Activated CD4-positive, alpha-beta T cell treated with anti-CD3 and anti-CD28 coated beads, Interleukin-2, amount 10 ng/mL, durations not matched to agents 24 days and 14 days (primary cell): ENCODE data around the gene GPC3. TPM values are rescaled to one million over a fixed set of nuclear protein-coding genes. Genes with fewer than 3 reads are reported as not detected.
"Not testable (repeated sequence)": the region's sequence is repeated elsewhere in the genome, so short reads cannot be mapped to it uniquely, and the experiment has no call there.

Source experiments
- DNase-seq: peaks from one replicate; pipeline ENCODE4 v3.0.0; 2022
- H3K27ac Mint-ChIP-seq: one replicate; pipeline ENCODE4 v1.8.0; 2022; ENCODE audit warnings: mild to moderate bottlenecking, mixed read lengths
- H3K27me3 Mint-ChIP-seq: one replicate; pipeline ENCODE4 v1.8.0; 2022; ENCODE audit warnings: mixed read lengths
- H3K36me3 Mint-ChIP-seq: one replicate; pipeline ENCODE4 v1.8.0; 2022; ENCODE audit warnings: low read depth, mild to moderate bottlenecking, mixed read lengths
- H3K4me1 Mint-ChIP-seq: one replicate; pipeline ENCODE4 v1.8.0; 2021; ENCODE audit warnings: mixed read lengths
- H3K4me3 Mint-ChIP-seq: one replicate; pipeline ENCODE4 v1.8.0; 2022; ENCODE audit warnings: mild to moderate bottlenecking, moderate library complexity, mixed read lengths
- H3K9me3 Mint-ChIP-seq: one replicate; pipeline ENCODE4 v1.8.0; 2021; ENCODE audit warnings: mixed read lengths
- intact Hi-C: fragments of 100-400 bp; cut with micrococcal nuclease; formaldehyde crosslinking; loops from one replicate; pipeline ENCODE4 v1.15.1; 2023
- total RNA-seq: library from RNA; stranded (reverse); gene quantifications from 2 replicates; pipeline ENCODE4 v1.2.3, GENCODE V29; 2022

Gene GPC3
- total RNA-seq, 1 donor from 2014 or later = 0.21 TPM

DNA sequence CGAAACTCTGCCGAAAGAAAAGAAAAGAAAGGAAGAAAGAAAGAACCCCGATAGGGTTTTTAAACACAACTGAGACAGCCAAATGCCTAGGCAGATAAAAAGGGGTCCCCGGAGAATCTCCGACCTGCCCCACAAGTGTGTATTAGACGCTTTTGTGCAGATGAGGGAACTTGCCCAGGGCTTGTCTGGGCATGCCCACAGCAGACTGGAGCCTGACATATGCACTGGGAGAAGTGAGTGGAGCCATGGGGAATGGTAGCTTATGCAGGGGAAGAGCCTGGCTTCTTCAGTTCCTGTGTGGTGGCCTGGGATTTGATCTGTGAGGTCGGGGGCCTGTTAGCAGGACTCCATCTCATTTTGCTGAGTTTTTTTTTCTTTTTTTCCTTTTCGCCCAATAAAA lies 199.0 kb downstream of the GPC3 start:
- Mint-ChIP-seq H3K27me3 (no peaks in the 10 kb centered on the region), H3K4me3 (no peak overlapping the region), H3K4me1 (no peaks in the 10 kb centered on the region), H3K36me3 (no peaks in the 10 kb centered on the region), H3K27ac (no peak overlapping the region), H3K9me3 (no peaks in the 10 kb centered on the region)
- DNase-seq = no peak
- intact Hi-C loops = no loop called here

DNA sequence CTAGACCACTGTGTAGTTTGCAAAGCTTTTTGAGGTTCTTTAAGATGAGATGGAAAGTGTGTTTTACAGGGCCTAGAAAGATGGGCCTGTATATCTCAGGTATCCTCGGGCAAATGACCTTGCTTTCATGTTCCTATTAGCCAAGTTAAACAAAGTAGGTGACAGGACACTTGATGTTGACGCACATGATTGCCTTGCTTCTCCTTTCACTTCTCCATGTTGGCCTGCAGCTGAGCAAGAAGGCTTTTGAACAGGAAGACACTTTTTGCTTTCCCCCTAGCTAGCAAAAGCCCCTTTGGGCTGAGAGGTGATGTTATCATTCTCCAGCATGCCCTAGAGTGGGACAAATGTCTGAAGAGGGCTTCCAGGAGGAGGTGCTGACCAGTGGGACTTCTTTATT lies 202.1 kb downstream of the GPC3 start:
- Mint-ChIP-seq H3K4me3 (no peak overlapping the region), H3K9me3 (no peaks in the 10 kb centered on the region), H3K27me3 (no peaks in the 10 kb centered on the region), H3K36me3 (no peaks in the 10 kb centered on the region), H3K27ac (no peak overlapping the region), H3K4me1 (no peaks in the 10 kb centered on the region)
- intact Hi-C loops = no loop called here
- no peak for DNase-seq

DNA sequence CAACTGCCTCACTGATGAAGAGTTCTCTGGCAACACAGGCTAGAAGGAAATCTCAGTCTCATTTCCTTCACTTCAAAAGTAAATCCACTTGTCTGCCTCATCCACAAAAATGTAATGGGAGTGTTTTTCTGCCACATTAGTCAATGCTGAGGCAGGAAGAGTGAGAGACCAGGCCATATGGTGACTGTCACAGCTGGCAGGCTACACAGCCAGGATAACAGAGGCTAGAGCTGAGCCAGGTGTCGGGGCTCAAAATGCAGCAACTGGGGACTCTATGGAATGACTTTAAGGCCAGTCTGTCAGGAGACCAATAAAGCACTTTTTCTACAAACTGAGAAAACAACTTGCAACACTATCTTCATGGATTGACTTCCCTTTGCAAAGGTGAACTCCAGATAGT lies 204.2 kb downstream of the GPC3 start:
- Mint-ChIP-seq H3K4me3 (no peak overlapping the region), H3K36me3 (no peaks in the 10 kb centered on the region), H3K27ac (no peak overlapping the region), H3K9me3 (no peaks in the 10 kb centered on the region), H3K4me1 (no peaks in the 10 kb centered on the region), H3K27me3 (no peaks in the 10 kb centered on the region)
- intact Hi-C loops = no loop called here
- DNase-seq = no peak

DNA sequence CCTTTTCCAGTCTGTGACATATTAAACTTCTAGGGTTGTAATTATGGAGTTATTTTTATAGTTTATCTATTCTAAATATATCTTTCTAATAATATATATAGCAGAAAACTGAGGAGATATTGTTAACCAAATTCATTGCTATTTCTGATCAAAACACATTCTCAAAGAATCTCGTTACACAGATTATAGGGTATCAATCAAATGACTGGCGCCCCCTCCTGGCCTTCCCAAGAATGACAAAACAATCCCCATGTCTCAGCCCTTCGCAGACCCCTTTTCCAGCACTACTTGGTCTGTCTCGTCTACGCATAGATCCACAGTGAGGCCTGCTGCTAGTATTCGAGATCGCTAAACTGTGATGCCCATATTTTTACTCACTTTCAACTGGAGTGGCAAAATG lies 209.3 kb downstream of the GPC3 start:
- Mint-ChIP-seq H3K36me3 (no peaks in the 10 kb centered on the region), H3K4me3 (no peak overlapping the region), H3K9me3 (no peaks in the 10 kb centered on the region), H3K27ac (no peak overlapping the region), H3K27me3 (no peaks in the 10 kb centered on the region), H3K4me1 (no peaks in the 10 kb centered on the region)
- DNase-seq = peak; percentile 70
- intact Hi-C loops = no loop called here

DNA sequence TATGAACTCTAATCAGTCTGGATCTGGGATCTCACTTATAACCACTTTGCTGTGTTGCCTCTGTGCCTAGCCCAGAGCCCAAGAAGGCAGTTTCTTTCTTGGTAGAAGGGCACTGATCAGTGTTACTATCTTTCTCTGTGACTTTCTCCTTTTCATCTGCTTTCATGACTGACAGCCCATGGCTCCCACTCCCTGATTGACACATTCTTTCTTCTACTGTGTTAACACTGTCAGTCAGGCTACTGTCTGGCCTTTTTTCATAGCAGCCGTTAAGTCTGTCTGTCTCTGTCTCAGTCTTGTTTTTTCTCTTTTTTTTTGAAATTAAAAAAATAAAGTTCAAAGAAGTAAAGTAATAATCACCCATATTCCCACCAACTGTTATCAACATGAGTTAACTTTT lies 210.6 kb downstream of the GPC3 start:
- H3K4me1 Mint-ChIP-seq = no peaks in the 10 kb centered on the region
- H3K27me3 Mint-ChIP-seq = no peaks in the 10 kb centered on the region
- no peak overlapping the region for H3K27ac Mint-ChIP-seq
- no peak overlapping the region for H3K4me3 Mint-ChIP-seq
- H3K36me3 Mint-ChIP-seq = no peaks in the 10 kb centered on the region
- DNase-seq = no peak
- intact Hi-C loops = no loop called here
- H3K9me3 Mint-ChIP-seq = no peaks in the 10 kb centered on the region

DNA sequence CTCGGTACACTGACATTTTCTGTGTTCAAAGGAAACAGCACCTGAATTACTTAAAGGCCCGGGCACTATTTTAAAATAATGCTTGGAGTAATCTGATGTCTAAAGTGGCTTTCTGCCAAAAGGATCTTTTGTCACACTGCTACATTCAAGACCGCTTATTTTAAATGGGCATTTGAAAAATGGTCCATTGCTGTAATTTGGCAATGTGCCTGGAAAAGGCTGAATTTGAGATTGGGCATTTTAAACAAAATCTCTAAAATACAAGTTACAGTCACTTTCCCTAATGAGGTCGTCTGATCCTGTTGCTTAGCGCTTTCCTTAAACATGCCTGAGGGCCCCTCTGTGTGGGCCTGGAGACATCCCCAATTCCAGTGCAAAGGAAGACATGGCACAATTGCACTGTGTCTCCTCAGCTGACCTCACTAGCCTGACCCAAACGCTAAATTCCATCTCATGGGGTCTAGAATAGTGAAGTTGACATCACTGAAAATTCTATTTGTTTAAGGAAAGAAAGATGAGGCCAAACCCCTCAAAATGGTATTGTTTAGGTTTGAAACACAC lies 214.2 kb downstream of the GPC3 start:
- H3K9me3 Mint-ChIP-seq = no peaks in the 10 kb centered on the region
- no peak overlapping the region for H3K27ac Mint-ChIP-seq
- no peak for DNase-seq
- no peak overlapping the region for H3K4me3 Mint-ChIP-seq
- no peaks in the 10 kb centered on the region for H3K4me1 Mint-ChIP-seq
- no peaks in the 10 kb centered on the region for H3K27me3 Mint-ChIP-seq
- intact Hi-C loops = no loop called here
- H3K36me3 Mint-ChIP-seq = no peaks in the 10 kb centered on the region

DNA sequence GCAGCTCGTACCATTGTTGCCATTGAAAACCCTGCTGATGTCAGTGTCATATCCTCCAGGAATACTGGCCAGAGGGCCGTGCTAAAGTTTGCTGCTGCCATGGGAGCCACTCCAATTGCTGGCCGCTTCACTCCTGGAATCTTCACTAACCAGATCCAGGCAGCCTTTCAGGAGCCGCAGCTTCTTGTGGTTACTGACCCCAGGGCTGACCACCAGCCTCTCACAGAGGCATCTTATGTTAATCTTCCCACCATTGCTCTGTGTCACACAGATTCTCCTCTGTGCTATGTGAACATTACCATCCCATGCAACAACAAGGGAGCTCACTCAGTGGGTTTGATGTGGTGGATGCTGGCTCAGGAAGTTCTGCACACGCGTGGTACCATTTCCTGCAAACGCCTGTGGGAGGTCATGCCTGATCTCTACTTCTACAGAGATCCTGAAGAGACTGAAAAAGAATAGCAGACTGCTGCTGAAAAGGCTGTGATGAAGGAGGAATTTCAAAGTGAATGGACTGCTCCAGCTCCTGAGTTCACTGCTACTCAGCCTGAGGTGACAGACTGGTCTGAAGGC lies 222.3 kb downstream of the GPC3 start:
- H3K27me3 Mint-ChIP-seq, H3K9me3 Mint-ChIP-seq, H3K4me3 Mint-ChIP-seq, H3K27ac Mint-ChIP-seq, H3K36me3 Mint-ChIP-seq, H3K4me1 Mint-ChIP-seq, intact Hi-C loops: not testable (repeated sequence)
- DNase-seq = peak; percentile 55

- Mint-ChIP-seq H3K27ac (no peak overlapping the region), H3K27me3 (no peaks in the 10 kb centered on the region), H3K4me1 (peaks cover 2% of the 10 kb centered on the region), H3K36me3 (no peaks in the 10 kb centered on the region), H3K9me3 (no peaks in the 10 kb centered on the region), H3K4me3 (no peak overlapping the region)
- no peak for DNase-seq
- intact Hi-C loops = no loop called here
These were observed 230.7 kb downstream of the GPC3 start for GRCh38 chrX:133754657-133755056.

DNA sequence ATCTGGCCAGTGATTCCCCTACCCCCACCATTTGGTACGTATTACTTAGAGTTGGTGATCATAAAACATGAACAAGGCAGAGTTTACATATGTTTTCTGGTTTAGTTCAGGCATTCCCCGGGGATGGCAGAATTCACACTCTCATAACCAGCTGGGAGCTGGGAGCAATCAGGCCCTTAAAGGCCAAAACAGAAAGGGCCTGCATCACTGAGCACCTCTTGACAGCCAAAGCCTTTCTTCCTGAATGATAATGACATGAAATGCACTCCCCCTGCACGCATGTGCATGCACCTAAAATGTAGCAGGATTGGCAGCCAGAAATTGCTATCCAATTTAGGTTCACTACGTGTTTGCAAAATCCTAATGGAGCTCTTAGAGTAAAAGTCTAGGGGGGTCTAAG lies 235.4 kb downstream of the GPC3 start:
- H3K36me3 Mint-ChIP-seq = no peaks in the 10 kb centered on the region
- DNase-seq = no peak
- no peak overlapping the region for H3K27ac Mint-ChIP-seq

GRCh38 chrX:133749370-133749769 lies 236.0 kb downstream of the GPC3 start:
- no peaks in the 10 kb centered on the region for H3K36me3 Mint-ChIP-seq
- no peak overlapping the region for H3K27ac Mint-ChIP-seq
- no peak overlapping the region for H3K4me3 Mint-ChIP-seq
- intact Hi-C loops = no loop called here
- no peaks in the 10 kb centered on the region for H3K27me3 Mint-ChIP-seq
- no peak for DNase-seq
- H3K4me1 Mint-ChIP-seq = peaks cover 8% of the 10 kb centered on the region
- H3K9me3 Mint-ChIP-seq = no peaks in the 10 kb centered on the region

More for the DNA sequence above, 235.4 kb downstream of the GPC3 start:
- H3K9me3 Mint-ChIP-seq = no peaks in the 10 kb centered on the region
- H3K4me1 Mint-ChIP-seq = peaks cover 8% of the 10 kb centered on the region
- intact Hi-C loops = no loop called here
- no peaks in the 10 kb centered on the region for H3K27me3 Mint-ChIP-seq
- no peak overlapping the region for H3K4me3 Mint-ChIP-seq

GRCh38 chrX:133747196-133747595 lies 238.2 kb downstream of the GPC3 start:
- H3K4me3 Mint-ChIP-seq = no peak overlapping the region
- H3K27me3 Mint-ChIP-seq = no peaks in the 10 kb centered on the region
- no peaks in the 10 kb centered on the region for H3K36me3 Mint-ChIP-seq
- no peak for DNase-seq
- H3K9me3 Mint-ChIP-seq = no peaks in the 10 kb centered on the region
- no peak overlapping the region for H3K27ac Mint-ChIP-seq
- peaks cover 8% of the 10 kb centered on the region for H3K4me1 Mint-ChIP-seq
- intact Hi-C loops = no loop called here

- no peaks in the 10 kb centered on the region for H3K9me3 Mint-ChIP-seq
- DNase-seq = no peak
- no peak overlapping the region for H3K4me3 Mint-ChIP-seq
- no peaks in the 10 kb centered on the region for H3K36me3 Mint-ChIP-seq
- intact Hi-C loops = no loop called here
- H3K27ac Mint-ChIP-seq = no peak overlapping the region
- peaks cover 8% of the 10 kb centered on the region for H3K4me1 Mint-ChIP-seq
- no peaks in the 10 kb centered on the region for H3K27me3 Mint-ChIP-seq
These were observed 238.8 kb downstream of the GPC3 start for GRCh38 chrX:133746593-133746992.

DNA sequence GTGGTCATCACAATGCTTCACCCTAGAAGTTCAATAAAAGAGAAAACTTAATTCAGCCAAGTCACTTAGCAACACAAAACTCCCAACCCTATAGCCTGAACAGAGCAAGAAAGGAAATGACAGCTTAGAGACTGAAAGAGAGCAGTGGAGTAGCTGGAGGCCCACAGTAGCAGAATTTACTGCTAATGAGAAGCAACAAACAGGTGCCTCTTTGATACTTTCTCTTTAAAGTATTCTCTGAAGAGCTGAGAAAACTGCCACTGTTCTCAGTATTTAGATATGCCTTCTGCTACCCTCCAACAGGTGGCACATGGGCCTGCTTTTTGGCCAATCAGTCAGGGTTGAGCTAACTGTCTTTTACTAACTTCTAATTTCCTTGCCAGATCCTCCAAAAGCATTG lies 240.0 kb downstream of the GPC3 start:
- peak; percentile 49 for DNase-seq
- no peaks in the 10 kb centered on the region for H3K36me3 Mint-ChIP-seq
- peaks cover 8% of the 10 kb centered on the region for H3K4me1 Mint-ChIP-seq
- no peaks in the 10 kb centered on the region for H3K27me3 Mint-ChIP-seq
- H3K9me3 Mint-ChIP-seq = no peaks in the 10 kb centered on the region
- no peak overlapping the region for H3K4me3 Mint-ChIP-seq
- intact Hi-C loops = no loop called here
- no peak overlapping the region for H3K27ac Mint-ChIP-seq

DNA sequence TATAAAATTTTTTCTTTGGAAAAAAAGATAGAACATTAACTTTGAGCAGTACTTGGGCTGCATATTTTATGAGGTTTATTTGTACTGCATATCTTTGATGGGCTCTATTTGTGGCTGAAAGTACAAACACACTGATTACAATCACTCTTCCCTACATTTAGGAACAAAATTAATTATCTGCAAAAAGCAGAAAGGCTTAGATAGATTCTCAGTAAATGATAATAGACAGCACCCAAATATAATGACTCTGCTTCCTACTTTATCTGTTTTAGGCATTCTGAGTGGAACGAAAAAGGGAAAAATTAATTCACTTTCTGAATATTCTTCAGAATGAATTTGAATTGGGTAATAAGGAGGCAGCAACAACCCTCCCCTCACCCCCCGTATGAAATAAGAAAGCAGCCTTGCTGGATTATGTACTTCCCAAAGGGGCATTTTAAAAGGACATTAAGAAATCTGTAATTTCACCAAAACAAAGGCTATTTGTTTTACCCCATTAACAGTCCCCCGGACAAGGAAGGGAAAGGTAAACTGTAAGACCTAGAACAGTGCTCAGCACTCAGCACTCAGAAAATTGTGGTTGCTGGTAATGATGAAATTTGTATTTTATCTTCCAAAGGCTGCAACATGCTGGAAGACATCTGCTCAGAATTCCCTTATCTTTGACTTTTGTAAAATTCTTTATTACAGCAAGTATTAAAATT lies 242.6 kb downstream of the GPC3 start:
- no peaks in the 10 kb centered on the region for H3K9me3 Mint-ChIP-seq

GRCh38 chrX:133741303-133741702 lies 244.1 kb downstream of the GPC3 start:
- no peaks in the 10 kb centered on the region for H3K36me3 Mint-ChIP-seq
- peaks cover 2% of the 10 kb centered on the region for H3K4me1 Mint-ChIP-seq
- no peak overlapping the region for H3K27ac Mint-ChIP-seq
- peaks cover 2% of the 10 kb centered on the region for H3K27me3 Mint-ChIP-seq
- intact Hi-C loops = no loop called here
- no peak overlapping the region for H3K4me3 Mint-ChIP-seq
- DNase-seq = no peak
- no peaks in the 10 kb centered on the region for H3K9me3 Mint-ChIP-seq

More for the DNA sequence above, 242.6 kb downstream of the GPC3 start:
- H3K27me3 Mint-ChIP-seq = peaks cover 2% of the 10 kb centered on the region
- no peak for DNase-seq
- H3K36me3 Mint-ChIP-seq = no peaks in the 10 kb centered on the region
- H3K4me3 Mint-ChIP-seq = no peak overlapping the region
- H3K27ac Mint-ChIP-seq = no peak overlapping the region
- intact Hi-C loops = no loop called here
- H3K4me1 Mint-ChIP-seq = peaks cover 2% of the 10 kb centered on the region
